ENCODE measurements around the gene GAA.

Gene GAA

DNA sequence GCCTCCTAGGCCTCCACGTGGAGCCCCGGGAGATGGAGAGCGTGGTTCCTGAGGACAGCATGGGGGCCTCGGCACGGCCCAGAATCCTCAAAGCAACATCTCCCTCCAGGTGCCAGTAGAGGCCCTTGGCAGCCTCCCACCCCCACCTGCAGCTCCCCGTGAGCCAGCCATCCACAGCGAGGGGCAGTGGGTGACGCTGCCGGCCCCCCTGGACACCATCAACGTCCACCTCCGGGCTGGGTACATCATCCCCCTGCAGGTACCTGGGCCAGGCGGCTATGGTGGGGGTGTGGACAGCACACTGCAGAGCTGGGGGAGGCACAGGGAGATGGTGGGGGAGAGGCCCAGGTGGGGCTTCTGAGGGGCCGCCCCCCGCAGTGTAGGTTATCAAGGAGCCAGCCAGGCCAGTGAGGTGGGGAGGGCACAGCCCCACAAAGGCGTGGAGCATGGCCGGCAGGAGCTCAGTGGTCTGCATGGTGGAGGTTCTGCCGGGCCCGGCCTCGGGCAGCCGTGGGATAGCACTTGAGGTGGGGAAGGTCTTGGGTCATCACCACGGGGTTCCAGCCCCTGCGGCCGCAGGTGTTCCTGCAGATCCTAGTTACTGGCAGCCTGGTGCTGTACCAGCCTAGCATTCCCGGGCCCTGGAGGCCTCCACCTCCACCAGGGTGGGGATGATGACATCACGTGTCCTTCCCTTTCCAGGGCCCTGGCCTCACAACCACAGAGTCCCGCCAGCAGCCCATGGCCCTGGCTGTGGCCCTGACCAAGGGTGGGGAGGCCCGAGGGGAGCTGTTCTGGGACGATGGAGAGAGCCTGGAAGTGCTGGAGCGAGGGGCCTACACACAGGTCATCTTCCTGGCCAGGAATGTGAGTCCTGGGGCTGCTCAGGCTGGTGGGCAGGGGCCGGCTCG, 16.4 kb downstream of the GAA start:
- TF ChIP-seq, protein P1, sequence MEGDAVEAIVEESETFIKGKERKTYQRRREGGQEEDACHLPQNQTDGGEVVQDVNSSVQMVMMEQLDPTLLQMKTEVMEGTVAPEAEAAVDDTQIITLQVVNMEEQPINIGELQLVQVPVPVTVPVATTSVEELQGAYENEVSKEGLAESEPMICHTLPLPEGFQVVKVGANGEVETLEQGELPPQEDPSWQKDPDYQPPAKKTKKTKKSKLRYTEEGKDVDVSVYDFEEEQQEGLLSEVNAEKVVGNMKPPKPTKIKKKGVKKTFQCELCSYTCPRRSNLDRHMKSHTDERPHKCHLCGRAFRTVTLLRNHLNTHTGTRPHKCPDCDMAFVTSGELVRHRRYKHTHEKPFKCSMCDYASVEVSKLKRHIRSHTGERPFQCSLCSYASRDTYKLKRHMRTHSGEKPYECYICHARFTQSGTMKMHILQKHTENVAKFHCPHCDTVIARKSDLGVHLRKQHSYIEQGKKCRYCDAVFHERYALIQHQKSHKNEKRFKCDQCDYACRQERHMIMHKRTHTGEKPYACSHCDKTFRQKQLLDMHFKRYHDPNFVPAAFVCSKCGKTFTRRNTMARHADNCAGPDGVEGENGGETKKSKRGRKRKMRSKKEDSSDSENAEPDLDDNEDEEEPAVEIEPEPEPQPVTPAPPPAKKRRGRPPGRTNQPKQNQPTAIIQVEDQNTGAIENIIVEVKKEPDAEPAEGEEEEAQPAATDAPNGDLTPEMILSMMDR (conservative IDR thresholded peaks at IDR 0.05; ENCODE audit: low read depth, low read length) = no peak
- no peak for DNase-seq (ENCODE audit: low read depth)
- no peak overlapping the region for H3K4me3 ChIP-seq (ENCODE audit: low read depth, low read length)

DNA sequence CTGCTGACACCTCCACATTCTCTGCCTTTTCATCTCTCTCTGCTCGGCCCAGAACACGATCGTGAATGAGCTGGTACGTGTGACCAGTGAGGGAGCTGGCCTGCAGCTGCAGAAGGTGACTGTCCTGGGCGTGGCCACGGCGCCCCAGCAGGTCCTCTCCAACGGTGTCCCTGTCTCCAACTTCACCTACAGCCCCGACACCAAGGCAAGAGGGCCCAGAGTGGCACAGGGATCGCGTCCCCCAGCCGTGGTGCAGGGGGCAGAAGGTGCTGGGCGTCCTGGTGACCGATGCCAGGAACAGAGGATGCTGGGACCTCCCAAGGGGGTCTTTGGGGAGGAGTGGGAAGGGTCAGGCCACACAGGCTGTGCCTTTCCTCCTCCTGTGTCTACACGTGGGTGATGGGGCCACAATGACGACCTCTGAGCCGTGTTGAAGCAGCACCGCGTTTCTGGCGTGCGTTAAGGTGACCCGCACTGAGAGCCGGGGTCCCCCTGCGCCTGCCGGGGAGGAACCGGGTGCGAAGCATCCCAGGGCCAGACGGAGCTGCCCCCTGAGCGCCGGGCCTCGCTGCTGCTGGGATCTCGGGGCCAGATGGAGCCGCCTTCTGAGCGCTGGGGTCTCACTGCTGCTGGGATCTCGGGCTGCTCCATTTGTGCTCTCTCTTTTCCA, 17.4 kb downstream of the GAA start:
- DNase-seq (ENCODE audit: low read depth) = no peak
- H3K4me3 ChIP-seq (ENCODE audit: low read depth, low read length) = no peak overlapping the region
- TF ChIP-seq, protein P1 (conservative IDR thresholded peaks at IDR 0.05; ENCODE audit: low read depth, low read length) = no peak

DNA sequence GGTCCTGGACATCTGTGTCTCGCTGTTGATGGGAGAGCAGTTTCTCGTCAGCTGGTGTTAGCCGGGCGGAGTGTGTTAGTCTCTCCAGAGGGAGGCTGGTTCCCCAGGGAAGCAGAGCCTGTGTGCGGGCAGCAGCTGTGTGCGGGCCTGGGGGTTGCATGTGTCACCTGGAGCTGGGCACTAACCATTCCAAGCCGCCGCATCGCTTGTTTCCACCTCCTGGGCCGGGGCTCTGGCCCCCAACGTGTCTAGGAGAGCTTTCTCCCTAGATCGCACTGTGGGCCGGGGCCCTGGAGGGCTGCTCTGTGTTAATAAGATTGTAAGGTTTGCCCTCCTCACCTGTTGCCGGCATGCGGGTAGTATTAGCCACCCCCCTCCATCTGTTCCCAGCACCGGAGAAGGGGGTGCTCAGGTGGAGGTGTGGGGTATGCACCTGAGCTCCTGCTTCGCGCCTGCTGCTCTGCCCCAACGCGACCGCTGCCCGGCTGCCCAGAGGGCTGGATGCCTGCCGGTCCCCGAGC, 17.9 kb downstream of the GAA start:
- TF ChIP-seq, protein P1 (conservative IDR thresholded peaks at IDR 0.05; ENCODE audit: low read depth, low read length) = no peak
- DNase-seq (ENCODE audit: low read depth) = no peak
- H3K4me3 ChIP-seq (ENCODE audit: low read depth, low read length) = no peak overlapping the region

DNA sequence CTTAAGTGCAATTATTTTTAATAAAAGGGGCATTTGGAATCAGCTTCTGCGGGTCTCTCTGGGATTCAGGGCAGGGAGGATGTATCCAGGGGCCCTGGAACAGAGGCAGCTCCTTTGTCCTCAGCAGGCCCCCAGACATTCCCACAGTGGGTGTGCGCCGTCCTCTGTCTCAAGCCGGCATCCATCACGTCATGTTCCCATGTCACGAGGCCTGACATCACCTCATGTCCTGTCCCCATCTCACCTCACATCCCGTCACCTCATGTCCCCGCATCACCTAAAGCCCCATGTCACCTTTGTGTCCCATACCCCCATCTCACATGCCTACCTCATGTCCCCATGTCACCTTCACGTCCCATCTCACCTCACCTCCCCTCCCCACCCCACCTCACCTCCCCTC, 18.5 kb downstream of the GAA start:
- H3K4me3 ChIP-seq (ENCODE audit: low read depth, low read length) = no peak overlapping the region
- TF ChIP-seq, protein P1 (conservative IDR thresholded peaks at IDR 0.05; ENCODE audit: low read depth, low read length) = no peak
- no peak for DNase-seq (ENCODE audit: low read depth)

DNA sequence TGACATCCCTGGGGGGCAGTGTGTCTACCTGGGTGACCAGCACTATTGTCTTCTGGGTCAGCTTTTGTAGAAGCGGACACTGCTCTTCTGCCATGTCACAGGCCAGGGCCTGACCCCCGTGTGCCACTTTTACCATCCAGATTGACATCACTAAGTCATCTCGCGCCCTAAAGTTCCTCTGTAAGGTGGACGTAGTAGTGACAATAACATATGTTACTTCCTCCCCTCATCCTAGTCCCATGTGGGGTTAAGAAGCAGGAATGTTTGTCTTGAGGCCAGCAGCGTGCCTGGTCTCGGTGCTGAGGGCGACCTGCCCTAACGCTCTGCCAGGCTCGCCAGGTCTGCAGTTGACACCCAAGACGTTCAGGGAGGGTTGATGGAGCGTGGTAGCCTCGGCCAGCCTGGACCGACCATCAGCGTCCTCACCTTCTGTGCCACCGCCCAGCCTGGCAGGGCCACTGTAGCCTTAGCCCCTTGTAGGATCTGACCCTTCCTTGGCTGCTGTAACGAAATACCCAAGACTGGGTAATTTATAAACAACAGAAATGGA, 20.7 kb downstream of the GAA start:
- TF ChIP-seq, protein P1 (conservative IDR thresholded peaks at IDR 0.05; ENCODE audit: low read depth, low read length) = no peak
- no peak for DNase-seq (ENCODE audit: low read depth)
- H3K4me3 ChIP-seq (ENCODE audit: low read depth, low read length) = no peak overlapping the region

DNA sequence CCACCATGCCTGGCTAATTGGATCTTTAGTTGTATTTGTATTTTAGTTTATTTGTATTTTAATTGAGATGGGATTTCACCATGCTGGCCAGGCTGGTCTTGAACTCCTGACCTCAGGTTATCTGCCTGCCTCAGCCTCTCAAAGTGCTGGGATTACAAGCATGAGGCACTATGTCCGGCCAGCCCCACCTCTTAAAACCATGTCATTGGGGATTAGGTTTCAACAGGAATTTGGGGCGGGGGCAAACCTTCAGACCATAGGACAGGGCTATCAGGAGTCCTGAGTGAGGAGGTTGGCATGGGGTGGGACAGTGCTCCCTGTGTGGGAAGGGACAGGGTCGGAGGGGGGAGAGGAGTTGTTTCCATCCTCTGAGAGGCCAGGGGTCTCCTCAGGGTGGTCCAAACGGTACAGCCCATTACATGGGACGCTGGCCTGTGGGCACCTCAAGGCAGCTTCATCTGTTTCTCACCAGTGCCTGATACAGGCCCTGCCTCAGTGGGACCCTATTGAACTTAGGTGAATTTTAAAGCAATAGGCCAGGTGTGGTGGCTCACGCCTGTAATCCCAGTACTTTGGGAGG, 21.6 kb downstream of the GAA start:
- TF ChIP-seq, protein P1 (conservative IDR thresholded peaks at IDR 0.05; ENCODE audit: low read depth, low read length) = no peak
- no peak for DNase-seq (ENCODE audit: low read depth)

More for the DNA sequence above, 21.6 kb downstream of the GAA start:
- H3K4me3 ChIP-seq (ENCODE audit: low read depth, low read length) = no peak overlapping the region

All from choroid plexus epithelial cell (primary cell).